ENCODE measurements around the gene SEMA5B.

- TF ChIP-seq CTCF (conservative IDR thresholded peaks at IDR 0.05; ENCODE audit: low read depth, low read length) (no peak), EZH2phosphoT487 (IDR thresholded peaks at IDR 0.05; ENCODE audit: borderline replicate concordance, low read length) (no peak), EZH2 (IDR thresholded peaks at IDR 0.05; ENCODE audit: low read length, unreplicated experiment) (no peak)
Measured at GRCh38 chr3:122929188-122930062, 98.1 kb downstream of the SEMA5B start.

All from PC-3 (cell line).